Daoy (cell line): Measurements from ENCODE around the gene CALML5. TPM values are rescaled to one million over a fixed set of nuclear protein-coding genes. Genes with fewer than 3 reads are reported as not detected.

Experiments used
- DNase-seq: peaks from one replicate; pipeline ENCODE4 v3.0.0-alpha.2; 2015; ENCODE audit warnings: low read depth
- total RNA-seq: library from RNA; depleted of rRNA; stranded (reverse); fragments of >200 nt; shearing (Covaris generic); gene quantifications from 2 replicates; pipeline ENCODE4 v1.2.3, GENCODE V29; 2014

The CALML5 gene
- total RNA-seq, 1 experiment from 2014 or later: not detected

DNA sequence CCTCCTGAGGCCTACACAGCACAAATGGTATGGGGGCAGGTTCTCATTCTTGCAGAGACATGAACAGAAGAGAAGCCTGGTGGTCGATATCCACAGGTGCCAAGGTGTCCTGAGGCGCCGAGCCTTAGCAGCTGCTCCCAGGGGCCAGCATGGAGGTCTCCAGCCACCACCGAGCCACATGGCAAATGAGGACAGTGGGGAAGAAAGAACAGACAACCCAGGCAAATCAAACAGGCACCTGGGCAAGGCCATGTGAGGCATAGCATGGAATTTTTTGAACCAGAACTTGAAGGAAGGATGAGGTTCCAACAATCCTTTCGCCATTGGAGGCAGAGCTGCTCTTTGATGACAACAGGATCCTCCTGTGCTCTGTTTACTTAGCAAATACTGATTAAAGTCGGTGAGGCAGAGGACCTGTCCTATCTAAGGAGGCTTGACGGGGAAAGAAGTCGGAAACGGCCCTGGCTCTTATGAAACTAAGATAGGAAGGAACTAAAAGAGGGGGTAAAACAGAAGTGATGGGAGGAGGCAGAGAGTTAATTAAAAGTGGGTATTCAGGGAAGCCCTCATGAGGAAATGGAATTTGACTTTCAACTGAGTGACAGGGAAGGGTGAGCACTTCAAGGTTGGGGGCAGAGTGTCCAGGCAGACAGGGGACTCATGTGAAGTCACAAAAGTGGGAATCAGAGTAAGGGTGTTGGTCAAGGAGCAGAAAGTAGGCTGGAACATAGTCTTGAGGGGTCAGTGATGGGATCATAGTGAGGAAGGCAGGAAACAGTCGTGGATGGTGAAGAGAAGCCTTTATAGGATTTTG is 16.8 kb upstream of the CALML5 start:
- no peak for DNase-seq

GRCh38 chr10:5514226-5514850 is 15.0 kb upstream of the CALML5 start:
- DNase-seq: no peak

- DNase-seq: no peak
Observed at GRCh38 chr10:5512881-5513612, 13.7 kb upstream of the CALML5 start.

DNA sequence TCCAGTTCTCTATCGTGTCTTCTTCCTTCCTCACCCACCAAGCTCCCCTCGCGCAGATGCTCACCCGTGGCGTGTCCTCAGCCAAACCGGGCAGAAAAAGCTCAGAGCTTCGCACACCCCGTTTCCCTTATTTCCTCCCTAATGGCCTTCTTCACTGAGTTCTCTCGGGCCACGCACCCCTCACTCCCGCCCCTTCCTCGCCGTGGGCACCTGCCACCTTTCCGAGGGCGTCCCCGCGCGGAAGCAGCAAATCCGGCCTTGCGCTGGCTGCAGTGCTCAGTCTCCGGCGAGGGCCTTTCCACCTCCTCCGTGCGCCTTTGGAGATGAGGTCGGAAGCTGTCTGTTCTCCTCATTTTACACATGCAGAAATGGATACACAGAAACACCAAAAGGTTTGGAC is 13.0 kb upstream of the CALML5 start:
- no peak for DNase-seq

- no peak for DNase-seq
Observed at GRCh38 chr10:5511885-5512280, 12.5 kb upstream of the CALML5 start.

- DNase-seq: no peak
Observed at GRCh38 chr10:5511231-5511884, 12.0 kb upstream of the CALML5 start.

DNA sequence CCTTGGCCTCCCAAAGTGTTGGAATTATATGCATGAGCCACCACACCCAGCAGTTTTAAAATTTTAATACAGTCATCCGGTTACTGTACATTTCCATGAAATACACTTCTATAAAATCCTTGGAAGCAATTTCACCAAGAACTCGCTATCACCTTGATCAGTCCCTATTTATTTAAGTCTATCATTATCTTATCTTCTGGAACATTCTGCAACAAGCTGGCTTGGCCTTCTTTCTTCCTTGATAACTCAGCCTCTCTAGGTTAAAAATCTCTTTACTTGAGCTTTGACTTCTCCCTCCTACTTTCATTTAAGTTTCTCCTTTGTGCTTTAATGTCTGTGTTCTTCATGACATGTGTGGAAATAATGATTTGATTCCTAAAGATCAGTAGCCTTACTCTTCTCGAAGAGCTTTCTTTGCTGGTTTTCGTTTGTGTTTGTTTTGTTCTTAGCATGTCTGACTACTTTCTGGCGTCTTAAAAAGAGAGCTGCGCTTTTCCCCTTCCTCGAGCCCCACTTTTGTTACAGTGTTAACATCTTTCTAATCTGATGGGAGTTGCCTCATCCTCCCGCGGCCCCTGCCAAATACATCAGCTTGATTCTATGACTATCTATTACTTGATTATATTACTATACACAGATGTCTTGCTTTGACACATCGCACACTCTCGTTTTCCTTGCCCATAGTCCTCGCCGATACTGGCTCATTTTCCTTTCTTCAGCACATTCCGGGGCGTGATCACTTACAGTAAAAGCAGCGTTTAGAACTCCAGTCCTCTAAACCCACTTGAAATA is 11.1 kb upstream of the CALML5 start:
- no peak for DNase-seq

- DNase-seq: no peak
Observed at GRCh38 chr10:5509691-5510090, 10.3 kb upstream of the CALML5 start.

DNA sequence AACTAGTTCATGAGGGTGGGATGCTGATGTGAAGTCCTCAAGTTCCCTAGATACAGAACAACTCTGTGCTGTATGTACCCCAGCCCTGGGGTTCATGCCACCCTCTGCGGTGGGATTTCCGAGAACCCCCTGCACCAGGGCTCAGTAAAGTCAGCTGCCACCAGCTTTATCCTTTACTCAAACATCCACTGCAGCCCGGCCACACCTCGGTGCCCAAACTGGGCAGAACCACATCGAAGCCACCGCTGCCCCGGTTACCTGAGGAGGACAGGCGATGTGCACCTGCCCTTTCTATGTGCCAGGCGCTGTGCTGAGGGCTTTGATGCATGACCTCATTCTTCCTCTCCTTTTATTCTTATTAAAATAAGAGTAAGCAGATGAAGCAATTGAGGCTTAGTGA is 9.9 kb upstream of the CALML5 start:
- no peak for DNase-seq

DNA sequence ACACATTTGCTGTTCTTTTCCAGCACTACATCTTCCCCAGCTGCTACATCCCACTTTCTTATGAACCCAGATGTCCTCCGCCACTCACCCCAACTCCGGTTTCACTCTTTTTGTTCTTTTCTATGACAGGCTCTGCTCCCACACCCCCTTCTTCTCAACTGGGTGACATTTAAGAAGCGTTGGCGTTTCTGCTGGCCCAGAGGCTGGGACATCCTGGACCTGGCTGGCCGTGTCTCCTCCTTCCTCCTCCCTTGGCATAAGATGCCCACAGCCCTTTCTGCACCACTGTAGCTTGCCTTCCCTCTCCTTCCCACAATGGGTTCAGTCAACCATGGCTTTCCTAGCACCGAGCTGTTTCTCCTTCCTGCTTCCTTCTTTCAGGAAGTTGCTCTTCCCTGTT is 9.4 kb upstream of the CALML5 start:
- DNase-seq: no peak

DNA sequence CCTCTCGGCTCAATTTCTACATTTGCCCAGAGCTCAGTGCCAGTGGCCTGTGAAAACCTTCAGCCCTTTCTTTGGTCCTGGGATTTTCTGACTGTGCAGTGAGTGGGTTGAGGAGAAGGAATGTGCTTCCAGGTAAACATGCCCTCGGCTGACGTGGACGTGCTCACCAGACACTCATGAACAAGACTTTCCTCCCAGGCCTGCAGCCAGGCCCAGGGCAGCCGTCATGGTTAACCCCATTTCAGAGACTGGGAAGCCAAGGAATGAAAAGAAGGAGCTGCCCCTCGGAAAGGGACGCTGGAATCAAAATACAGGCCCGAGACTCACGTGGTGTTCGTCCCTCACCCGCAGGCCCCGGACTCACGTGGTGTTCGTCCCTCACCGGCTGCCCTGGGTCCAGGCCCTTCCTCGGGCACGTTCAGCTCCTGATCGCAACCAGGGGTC is 8.8 kb upstream of the CALML5 start:
- DNase-seq: no peak

- no peak for DNase-seq
Observed at GRCh38 chr10:5507649-5508131, 8.3 kb upstream of the CALML5 start.

GRCh38 chr10:5506751-5507648 is 7.6 kb upstream of the CALML5 start:
- DNase-seq: no peak

DNA sequence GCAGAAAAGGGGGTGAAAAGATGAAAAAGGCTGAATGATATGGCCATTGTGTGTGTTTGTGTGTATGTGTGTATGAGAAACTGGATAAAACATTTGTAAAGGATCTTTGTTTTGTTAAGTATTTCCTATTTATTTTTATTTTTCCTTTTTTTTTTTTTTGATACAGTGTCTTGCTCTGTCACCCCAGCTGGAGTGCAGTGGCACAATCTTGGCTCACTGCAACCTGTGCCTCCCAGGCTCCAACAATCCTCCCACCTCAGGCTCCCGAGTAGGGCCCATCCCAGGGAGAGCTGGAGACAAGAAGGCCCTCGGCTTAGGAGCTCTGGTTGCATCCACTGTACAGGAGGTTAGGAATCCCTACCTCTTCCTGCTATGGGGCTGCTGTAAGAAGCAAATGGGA is 6.9 kb upstream of the CALML5 start:
- DNase-seq: no peak

- no peak for DNase-seq
Observed at GRCh38 chr10:5504146-5505072, 5.0 kb upstream of the CALML5 start.

DNA sequence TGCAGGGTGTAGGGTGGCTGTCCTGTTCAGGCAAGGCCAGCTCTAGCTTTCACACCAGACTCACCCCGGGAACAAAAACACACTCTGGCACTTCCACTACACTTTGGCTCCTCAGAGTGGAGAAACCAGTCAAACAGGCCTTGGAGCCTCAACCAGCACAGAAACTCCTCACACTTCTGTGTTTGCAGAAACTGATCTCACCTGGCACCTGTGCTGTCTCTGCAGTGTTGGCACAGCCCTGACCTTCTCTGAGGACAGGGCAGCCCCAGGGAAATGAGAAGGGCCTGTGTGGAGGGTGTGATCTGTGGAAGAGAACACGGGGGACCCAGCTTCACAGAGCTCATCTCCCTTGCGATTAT is 4.1 kb upstream of the CALML5 start:
- DNase-seq: no peak

DNA sequence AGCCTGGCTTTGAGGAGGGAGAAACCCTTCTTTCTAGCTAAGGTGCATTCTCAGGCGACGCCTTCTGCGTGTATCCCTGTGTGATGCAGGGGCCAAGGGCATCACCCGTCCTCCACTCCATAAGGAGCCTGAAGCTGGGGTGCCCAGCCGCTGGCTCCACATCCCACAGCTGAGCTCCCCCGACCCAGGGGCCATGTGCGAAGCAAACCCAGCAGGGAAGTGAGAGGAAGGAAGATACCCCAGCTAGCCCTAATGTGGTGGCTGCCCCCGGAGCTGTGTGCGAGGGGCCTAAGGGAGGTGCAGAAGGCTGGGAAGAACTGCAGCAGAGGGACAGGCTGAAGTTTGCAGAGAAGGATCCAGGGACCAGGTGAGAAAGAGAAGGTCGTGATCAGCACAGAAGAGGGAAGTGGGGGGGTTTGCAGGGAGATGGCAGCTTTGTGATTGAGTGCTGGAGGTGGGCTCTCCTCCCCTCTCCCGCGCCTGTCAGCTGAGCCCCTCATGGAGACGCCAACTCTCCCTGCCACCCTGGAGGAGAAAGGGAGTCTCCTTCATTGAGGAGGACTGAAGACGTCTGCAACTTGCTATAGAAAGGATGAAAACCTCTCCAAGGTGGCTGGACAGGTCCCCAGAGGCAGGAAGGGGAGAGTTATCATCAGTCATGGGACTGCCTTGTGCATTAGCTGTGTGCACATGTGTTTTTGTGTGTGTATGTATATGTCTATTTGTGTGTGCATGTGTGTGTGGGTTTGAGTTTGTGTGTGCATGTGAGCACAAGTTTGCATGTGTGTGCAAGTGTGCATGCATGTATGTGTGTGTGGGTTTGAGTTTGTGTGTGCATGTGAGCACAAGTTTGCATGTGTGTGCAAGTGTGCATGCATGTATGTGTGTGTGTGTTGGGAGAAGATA is 3.5 kb upstream of the CALML5 start:
- no peak for DNase-seq

DNA sequence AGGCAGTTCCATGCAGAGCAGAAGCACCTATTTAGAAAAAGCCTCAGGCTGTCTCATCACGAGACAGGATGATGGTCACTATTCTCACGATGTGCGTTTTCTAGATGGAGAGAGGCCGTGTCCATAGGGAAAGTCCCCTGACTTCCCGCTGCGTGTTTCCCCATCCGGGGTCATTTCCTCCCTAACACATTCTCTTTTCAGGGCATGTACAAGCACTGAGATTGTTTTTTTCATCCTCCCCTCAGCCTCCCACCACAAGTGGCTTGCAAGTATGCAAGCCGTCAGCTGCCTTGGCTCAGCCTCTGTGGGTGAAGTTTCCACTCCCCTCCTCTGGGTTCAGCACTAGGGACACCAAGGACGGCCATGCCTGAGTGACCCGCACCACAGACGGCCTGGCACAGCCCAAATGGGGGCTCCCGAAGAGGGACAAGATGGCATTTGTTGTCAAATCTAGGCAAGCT is 2.7 kb upstream of the CALML5 start:
- no peak for DNase-seq
